ENCODE results near the gene KIDINS220.

DNA sequence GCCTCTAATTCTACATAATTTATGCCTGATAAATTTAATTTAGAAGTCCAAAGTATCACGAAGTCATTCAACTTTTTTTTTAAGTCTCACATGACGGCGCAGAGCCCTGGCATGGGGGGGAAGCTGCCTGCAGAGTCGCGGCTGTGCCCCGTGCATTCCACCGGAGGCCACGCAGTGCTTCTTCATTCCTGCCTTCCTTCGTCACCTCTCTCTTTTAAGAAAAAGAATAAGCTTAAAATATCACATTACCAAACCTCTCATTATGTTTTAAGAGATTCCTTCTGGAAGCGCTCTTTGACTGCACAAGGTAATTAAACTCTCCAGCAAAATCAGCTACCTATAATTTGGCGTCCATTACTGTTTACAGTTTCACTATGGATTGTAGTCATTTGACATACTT, 20.3 kb upstream of the KIDINS220 start:
- TF ChIP-seq, protein P1, sequence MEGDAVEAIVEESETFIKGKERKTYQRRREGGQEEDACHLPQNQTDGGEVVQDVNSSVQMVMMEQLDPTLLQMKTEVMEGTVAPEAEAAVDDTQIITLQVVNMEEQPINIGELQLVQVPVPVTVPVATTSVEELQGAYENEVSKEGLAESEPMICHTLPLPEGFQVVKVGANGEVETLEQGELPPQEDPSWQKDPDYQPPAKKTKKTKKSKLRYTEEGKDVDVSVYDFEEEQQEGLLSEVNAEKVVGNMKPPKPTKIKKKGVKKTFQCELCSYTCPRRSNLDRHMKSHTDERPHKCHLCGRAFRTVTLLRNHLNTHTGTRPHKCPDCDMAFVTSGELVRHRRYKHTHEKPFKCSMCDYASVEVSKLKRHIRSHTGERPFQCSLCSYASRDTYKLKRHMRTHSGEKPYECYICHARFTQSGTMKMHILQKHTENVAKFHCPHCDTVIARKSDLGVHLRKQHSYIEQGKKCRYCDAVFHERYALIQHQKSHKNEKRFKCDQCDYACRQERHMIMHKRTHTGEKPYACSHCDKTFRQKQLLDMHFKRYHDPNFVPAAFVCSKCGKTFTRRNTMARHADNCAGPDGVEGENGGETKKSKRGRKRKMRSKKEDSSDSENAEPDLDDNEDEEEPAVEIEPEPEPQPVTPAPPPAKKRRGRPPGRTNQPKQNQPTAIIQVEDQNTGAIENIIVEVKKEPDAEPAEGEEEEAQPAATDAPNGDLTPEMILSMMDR (conservative IDR thresholded peaks at IDR 0.05 in 1 of 2, IDR thresholded peaks at IDR 0.05 in 1 of 2; ENCODE audit: extremely low read depth in 1 of 2, insufficient read depth in 1 of 2, low read depth in 1 of 2, low read length in 2 of 2), result no peak
- no peak for TF ChIP-seq EZH2 (IDR thresholded peaks at IDR 0.05; ENCODE audit: borderline replicate concordance, low read length)
